ENCODE results near the gene ACOT12.

Gene ACOT12

GRCh38 chr5:81326554-81326953, 67.4 kb downstream of the ACOT12 start:
- no peak for ATAC-seq
- no peak for TF ChIP-seq ZFP30 (CRISPR knock-in tag; IDR thresholded peaks at IDR 0.05)
- TF ChIP-seq SNAI2 (CRISPR knock-in tag; IDR thresholded peaks at IDR 0.05), result no peak
- no peak for TF ChIP-seq CSRNP3 (CRISPR knock-in tag; IDR thresholded peaks at IDR 0.05)
- no peak for TF ChIP-seq TCF4 (CRISPR knock-in tag; IDR thresholded peaks at IDR 0.05; ENCODE audit: borderline replicate concordance)
- no peak for TF ChIP-seq PATZ1 (CRISPR knock-in tag; IDR thresholded peaks at IDR 0.05; ENCODE audit: borderline replicate concordance)

- no peak for TF ChIP-seq GLIS3 (CRISPR knock-in tag; IDR thresholded peaks at IDR 0.05)
- TF ChIP-seq ISL1 (CRISPR knock-in tag; IDR thresholded peaks at IDR 0.05), result no peak
- TF ChIP-seq PPARA (CRISPR knock-in tag; IDR thresholded peaks at IDR 0.05; ENCODE audit: borderline replicate concordance), result no peak
- no peak for TF ChIP-seq TSHZ2 (CRISPR knock-in tag; IDR thresholded peaks at IDR 0.05)
- no peak for TF ChIP-seq SNAI2 (CRISPR knock-in tag; IDR thresholded peaks at IDR 0.05)
- TF ChIP-seq ZC3H10 (CRISPR knock-in tag; IDR thresholded peaks at IDR 0.05), result no peak
- no peak for TF ChIP-seq CSDC2 (CRISPR knock-in tag; IDR thresholded peaks at IDR 0.05)
- TF ChIP-seq ZNF8 (CRISPR knock-in tag; IDR thresholded peaks at IDR 0.05), result no peak
- TF ChIP-seq OSR1 (CRISPR knock-in tag; IDR thresholded peaks at IDR 0.05), result no peak
- no peak for ATAC-seq
Measured at GRCh38 chr5:81317536-81317935, 76.4 kb downstream of the ACOT12 start.

- TF ChIP-seq TOX (CRISPR knock-in tag; IDR thresholded peaks at IDR 0.05; ENCODE audit: borderline replicate concordance), result no peak
- TF ChIP-seq PPARA (CRISPR knock-in tag; IDR thresholded peaks at IDR 0.05; ENCODE audit: borderline replicate concordance), result no peak
- ATAC-seq, result no peak
Measured at GRCh38 chr5:81316571-81316970, 77.4 kb downstream of the ACOT12 start.

- ATAC-seq, result no peak
- TF ChIP-seq CREB5 (CRISPR knock-in tag; IDR thresholded peaks at IDR 0.05; ENCODE audit: low read depth) (no peak), ZNF70 (CRISPR knock-in tag; IDR thresholded peaks at IDR 0.05) (no peak), TCF4 (CRISPR knock-in tag; IDR thresholded peaks at IDR 0.05; ENCODE audit: borderline replicate concordance) (no peak), BACH2 (CRISPR knock-in tag; IDR thresholded peaks at IDR 0.05; ENCODE audit: borderline replicate concordance) (no peak), OSR1 (CRISPR knock-in tag; IDR thresholded peaks at IDR 0.05) (no peak), PPARA (CRISPR knock-in tag; IDR thresholded peaks at IDR 0.05; ENCODE audit: borderline replicate concordance) (no peak), ARNTL (CRISPR knock-in tag; IDR thresholded peaks at IDR 0.05; ENCODE audit: borderline replicate concordance, low read depth) (no peak)
Measured at GRCh38 chr5:81315830-81316229, 78.1 kb downstream of the ACOT12 start.

- peak; percentile 39; the same call in 2 of the 3 replicates for ATAC-seq
- TF ChIP-seq PPARA (CRISPR knock-in tag; IDR thresholded peaks at IDR 0.05; ENCODE audit: borderline replicate concordance) (no peak), ISL1 (CRISPR knock-in tag; IDR thresholded peaks at IDR 0.05) (0 out of 2 replicates have a peak, but pooled peaks have one; percentile 10)
Measured at GRCh38 chr5:81315336-81315735, 78.6 kb downstream of the ACOT12 start.

GRCh38 chr5:81314581-81314980, 79.4 kb downstream of the ACOT12 start:
- ATAC-seq, result no peak
- no peak for TF ChIP-seq BACH2 (CRISPR knock-in tag; IDR thresholded peaks at IDR 0.05; ENCODE audit: borderline replicate concordance)
- TF ChIP-seq ZFP3 (CRISPR knock-in tag; IDR thresholded peaks at IDR 0.05), result no peak
- TF ChIP-seq ARNTL (CRISPR knock-in tag; IDR thresholded peaks at IDR 0.05; ENCODE audit: borderline replicate concordance, low read depth), result no peak
- TF ChIP-seq ESRRG (CRISPR knock-in tag; IDR thresholded peaks at IDR 0.05), result no peak
- TF ChIP-seq TCF4 (CRISPR knock-in tag; IDR thresholded peaks at IDR 0.05; ENCODE audit: borderline replicate concordance), result no peak
- TF ChIP-seq TOX (CRISPR knock-in tag; IDR thresholded peaks at IDR 0.05; ENCODE audit: borderline replicate concordance), result no peak
- no peak for TF ChIP-seq ISL1 (CRISPR knock-in tag; IDR thresholded peaks at IDR 0.05)
- no peak for TF ChIP-seq CSRNP3 (CRISPR knock-in tag; IDR thresholded peaks at IDR 0.05)
- no peak for TF ChIP-seq CREB5 (CRISPR knock-in tag; IDR thresholded peaks at IDR 0.05; ENCODE audit: low read depth)
- TF ChIP-seq CSDC2 (CRISPR knock-in tag; IDR thresholded peaks at IDR 0.05), result no peak
- TF ChIP-seq SNAI2 (CRISPR knock-in tag; IDR thresholded peaks at IDR 0.05), result no peak
- TF ChIP-seq ZNF70 (CRISPR knock-in tag; IDR thresholded peaks at IDR 0.05), result no peak
- TF ChIP-seq RARB (CRISPR knock-in tag; IDR thresholded peaks at IDR 0.05), result no peak
- TF ChIP-seq PPARA (CRISPR knock-in tag; IDR thresholded peaks at IDR 0.05; ENCODE audit: borderline replicate concordance), result no peak
- no peak for TF ChIP-seq ZNF565 (CRISPR knock-in tag; conservative IDR thresholded peaks at IDR 0.05; ENCODE audit: low read depth)
- no peak for TF ChIP-seq ZC3H10 (CRISPR knock-in tag; IDR thresholded peaks at IDR 0.05)
- TF ChIP-seq ZFP30 (CRISPR knock-in tag; IDR thresholded peaks at IDR 0.05), result no peak

Data from SK-N-SH treated with all-trans-retinoic acid at 6 μM for 48 hours (cell line).